A549 (cell line): ENCODE results near the gene ZNF219. TPM values are rescaled to one million over a fixed set of nuclear protein-coding genes. Genes with fewer than 3 reads are reported as not detected.

Experiments used
- ATOH8 ChIP-seq: fragments of 250-450 bp; sonication (Bioruptor Pico); IDR thresholded peaks from 2 replicates; pipeline ENCODE4 v1.5.0; 2020; ENCODE audit warnings: low read depth, mild to moderate bottlenecking, moderate library complexity
- BCL3 ChIP-seq: fragments of >200 bp; sonication (Bioruptor Twin); formaldehyde crosslinking; IDR thresholded peaks from 3 replicates; pipeline ENCODE4 v1.6.1; 2016
- BHLHE40 ChIP-seq: IDR thresholded peaks from 2 replicates; pipeline ENCODE4 v1.6.1; 2012; ENCODE audit warnings: low read depth, low read length, inconsistent platforms
- CBX2 ChIP-seq: fragments of 200-600 bp; sonication (generic); IDR thresholded peaks from 2 replicates; pipeline ENCODE4 v1.6.1; 2016; ENCODE audit warnings: low read depth, mild to moderate bottlenecking, borderline replicate concordance
- CBX8 ChIP-seq: fragments of 200-600 bp; sonication (generic); IDR thresholded peaks from 2 replicates; pipeline ENCODE4 v1.6.1; 2016
- CEBPB ChIP-seq, 2 experiments: fragments of >200 bp in 1 of 2; sonication (Bioruptor Twin) in 1 of 2; formaldehyde crosslinking in 1 of 2; IDR thresholded peaks; 2 replicates each; pipeline ENCODE4 v1.6.1; 2012 to 2016
- CHD2 ChIP-seq: fragments of 150-350 bp; IDR thresholded peaks from 2 replicates; pipeline ENCODE4 v1.6.1; 2014; ENCODE audit warnings: low read length; ENCODE audit not compliant: partially characterized antibody
- CHD4 ChIP-seq: fragments of 200-600 bp; sonication (generic); IDR thresholded peaks from 2 replicates; pipeline ENCODE4 v1.6.1; 2016; ENCODE audit warnings: antibody characterized with exemption, mild to moderate bottlenecking, borderline replicate concordance
- E2F6 ChIP-seq: IDR thresholded peaks from 2 replicates; pipeline ENCODE4 v1.6.1; 2012; ENCODE audit warnings: low read depth, borderline replicate concordance
- EHMT2 ChIP-seq: fragments of 200-600 bp; sonication (generic); IDR thresholded peaks from 2 replicates; pipeline ENCODE4 v1.6.1; 2016; ENCODE audit warnings: antibody characterized with exemption, low read depth, mild to moderate bottlenecking, moderate library complexity
- ELK1 ChIP-seq: fragments of 150-350 bp; IDR thresholded peaks from 2 replicates; pipeline ENCODE4 v1.6.1; 2014; ENCODE audit warnings: low read depth, mild to moderate bottlenecking, low read length
- EP300 ChIP-seq, 2 experiments: fragments of >200 bp; sonication (Bioruptor Twin); formaldehyde crosslinking; IDR thresholded peaks; 2 replicates in 1 of 2; 3 replicates in 1 of 2; pipeline ENCODE4 v1.6.1; 2016 to 2017
- ESRRA ChIP-seq: fragments of 150-350 bp; IDR thresholded peaks from 2 replicates; pipeline ENCODE4 v1.6.1; 2014; ENCODE audit warnings: mild to moderate bottlenecking, low read length, borderline replicate concordance
- FOSB ChIP-seq: fragments of 250-450 bp; sonication (Bioruptor Pico); IDR thresholded peaks from 2 replicates; pipeline ENCODE4 v1.5.0; 2020; ENCODE audit warnings: mild to moderate bottlenecking, moderate library complexity
- FOSL2 ChIP-seq, 2 experiments: fragments of 450-650 bp in 1 of 2; fragments of >200 bp in 1 of 2; sonication (Bioruptor Twin) in 1 of 2; formaldehyde crosslinking; IDR thresholded peaks; 2 replicates each; pipeline versions ENCODE4 v1.5.0 to v1.6.1; 2016 to 2020; ENCODE audit warnings: mild to moderate bottlenecking in 1 of 2, moderate library complexity in 1 of 2
- FOXS1 ChIP-seq: fragments of 250-450 bp; sonication (Bioruptor Pico); IDR thresholded peaks from 2 replicates; pipeline ENCODE4 v1.5.0; 2020; ENCODE audit warnings: mild to moderate bottlenecking, moderate library complexity
- HDAC2 ChIP-seq: fragments of 200-600 bp; sonication (generic); IDR thresholded peaks from 2 replicates; pipeline ENCODE4 v1.6.1; 2016
- HEYL ChIP-seq: fragments of 250-450 bp; sonication (Bioruptor Pico); IDR thresholded peaks from 2 replicates; pipeline ENCODE4 v1.8.0; 2021; ENCODE audit warnings: mild to moderate bottlenecking, moderate library complexity
- HMGXB4 ChIP-seq: fragments of 250-450 bp; sonication (Bioruptor Pico); IDR thresholded peaks from 2 replicates; pipeline ENCODE4 v1.5.0; 2021; ENCODE audit warnings: mild to moderate bottlenecking, moderate library complexity, borderline replicate concordance
- HOXB5 ChIP-seq: fragments of 250-450 bp; sonication (Bioruptor Pico); IDR thresholded peaks from 2 replicates; pipeline ENCODE4 v1.5.0; 2020; ENCODE audit warnings: mild to moderate bottlenecking, moderate library complexity
- JUN ChIP-seq, 2 experiments: fragments of >200 bp; sonication (Bioruptor Twin); formaldehyde crosslinking; IDR thresholded peaks; 2 replicates in 1 of 2; 3 replicates in 1 of 2; pipeline ENCODE4 v1.6.1; 2016 to 2017
- KDM5A ChIP-seq: fragments of 200-600 bp; sonication (generic); IDR thresholded peaks from 2 replicates; pipeline ENCODE4 v1.6.1; 2016; ENCODE audit warnings: antibody characterized with exemption, mild to moderate bottlenecking
- MAFK ChIP-seq: fragments of 450-650 bp; IDR thresholded peaks from 2 replicates; pipeline ENCODE4 v1.6.1; 2014; ENCODE audit not compliant: partially characterized antibody
- MAX ChIP-seq: IDR thresholded peaks from 2 replicates; pipeline ENCODE4 v1.6.1; 2012
- MAZ ChIP-seq: fragments of 150-350 bp; IDR thresholded peaks from 2 replicates; pipeline ENCODE4 v1.6.1; 2014; ENCODE audit warnings: antibody characterized with exemption, low read depth, low read length, borderline replicate concordance
- NFE2L2 ChIP-seq: fragments of 150-350 bp; conservative IDR thresholded peaks from 2 replicates; pipeline ENCODE4 v1.6.1; 2014; ENCODE audit warnings: low read length
- NPAS2 ChIP-seq: fragments of 250-450 bp; sonication (Bioruptor Pico); IDR thresholded peaks from 2 replicates; pipeline ENCODE4 v1.8.0; 2022; ENCODE audit warnings: mild to moderate bottlenecking, moderate library complexity, borderline replicate concordance
- NR3C1 ChIP-seq: fragments of >200 bp; sonication (Bioruptor Twin); formaldehyde crosslinking; IDR thresholded peaks from 3 replicates; pipeline ENCODE4 v1.6.1; 2017
- PHF8 ChIP-seq: fragments of 200-600 bp; sonication (generic); IDR thresholded peaks from 2 replicates; pipeline ENCODE4 v1.6.1; 2016; ENCODE audit warnings: low read depth, mild to moderate bottlenecking, antibody characterized with exemption, moderate library complexity, borderline replicate concordance
- POLR2A ChIP-seq: IDR thresholded peaks from 2 replicates; pipeline ENCODE4 v1.6.1; 2012; ENCODE audit warnings: mild to moderate bottlenecking, low read length
- POLR2AphosphoS2 ChIP-seq: conservative IDR thresholded peaks from 2 replicates; pipeline ENCODE4 v1.6.1; 2012; ENCODE audit warnings: low read length, improper control_type of control experiment, inconsistent platforms
- RAD21 ChIP-seq, 2 experiments: fragments of >200 bp in 1 of 2; sonication (Bioruptor Twin) in 1 of 2; formaldehyde crosslinking in 1 of 2; IDR thresholded peaks in 1 of 2; conservative IDR thresholded peaks in 1 of 2; 2 replicates in 1 of 2; 3 replicates in 1 of 2; pipeline ENCODE4 v1.6.1; 2012 to 2018; ENCODE audit warnings: inconsistent platforms in 1 of 2
- RARB ChIP-seq: fragments of 250-450 bp; sonication (Bioruptor Pico); IDR thresholded peaks from 2 replicates; pipeline ENCODE4 v1.8.0; 2021; ENCODE audit warnings: mild to moderate bottlenecking, moderate library complexity
- RCOR1 ChIP-seq: fragments of 150-350 bp; IDR thresholded peaks from 2 replicates; pipeline ENCODE4 v1.6.1; 2014; ENCODE audit warnings: antibody characterized with exemption, low read length, low read depth
- RFX5 ChIP-seq: fragments of 450-650 bp; IDR thresholded peaks from 2 replicates; pipeline ENCODE4 v1.7.1; 2014; ENCODE audit warnings: antibody characterized with exemption, mild to moderate bottlenecking, moderate library complexity
- TFCP2L1 ChIP-seq: fragments of 250-450 bp; sonication (Bioruptor Pico); IDR thresholded peaks from 2 replicates; pipeline ENCODE4 v1.5.0; 2021; ENCODE audit warnings: mild to moderate bottlenecking
- TP53 ChIP-seq: fragments of 250-450 bp; sonication (Bioruptor Pico); IDR thresholded peaks from 2 replicates; pipeline ENCODE4 v1.5.0; 2021; ENCODE audit warnings: mild to moderate bottlenecking, moderate library complexity
- ZC3H11A ChIP-seq: fragments of 450-650 bp; IDR thresholded peaks from 2 replicates; pipeline ENCODE4 v1.6.1; 2014; ENCODE audit warnings: antibody characterized with exemption, mild to moderate bottlenecking
- ZSCAN20 ChIP-seq: fragments of 250-450 bp; sonication (Bioruptor Pico); IDR thresholded peaks from 2 replicates; pipeline ENCODE4 v1.8.0; 2022; ENCODE audit warnings: mild to moderate bottlenecking, moderate library complexity
- polyA plus RNA-seq, 4 experiments: library from polyadenylated mRNA; depleted of rRNA in 3 of 4; stranded (reverse); fragments of >200 nt; fragmentation: RNase III in 1 of 4; extraction: RNeasy Plus Mini Kit Qiagen cat#74134 plus additional on column Dnase treatment in 1 of 4; gene quantifications; 2 replicates in 3 of 4; 3 replicates in 1 of 4; pipeline ENCODE4 v1.2.3, GENCODE V29; 2011 to 2017

The ZNF219 gene
- polyA plus RNA-seq, 2 of the 4 experiments (the other 2 are of a cell fraction), result 17.3 to 31.0 TPM

- TF ChIP-seq ATOH8, result no peak
- TF ChIP-seq ELK1, result no peak
- TF ChIP-seq BCL3, result no peak; the same call in 1 of the 3 replicates
- peak; percentile 58; the same call in 1 of the 2 replicates for TF ChIP-seq FOSL2 (IDR thresholded peaks at IDR 0.05)
- peak; percentile 94 for TF ChIP-seq FOSL2 (CRISPR knock-in tag; IDR thresholded peaks at IDR 0.05)
- TF ChIP-seq JUN (IDR thresholded peaks at IDR 0.05), result peak; percentile 89 to 94
- TF ChIP-seq CEBPB (IDR thresholded peaks at IDR 0.05), result no peak
- no peak for TF ChIP-seq CHD4
- TF ChIP-seq HOXB5 (CRISPR knock-in tag), result no peak
- peak; percentile 10 to 20; a peak in 1 of 5 replicates for TF ChIP-seq RAD21 (conservative IDR thresholded peaks at IDR 0.05 in 1 of 2, IDR thresholded peaks at IDR 0.05 in 1 of 2)
- TF ChIP-seq POLR2AphosphoS2, result no peak
- TF ChIP-seq ZC3H11A, result no peak
- TF ChIP-seq FOXS1 (CRISPR knock-in tag), result no peak
- peak; percentile 70 for TF ChIP-seq BHLHE40
- TF ChIP-seq CBX2, result no peak
- 0 out of 5 replicates have a peak, but pooled peaks of 1 of the 2 experiments have one; percentile 15 for TF ChIP-seq EP300 (IDR thresholded peaks at IDR 0.05)
- no peak for TF ChIP-seq NR3C1
- TF ChIP-seq FOSB (CRISPR knock-in tag), result no peak
- TF ChIP-seq TP53 (CRISPR knock-in tag), result peak; percentile 51; the same call in 1 of the 2 replicates
- no peak for TF ChIP-seq NPAS2 (CRISPR knock-in tag)
- no peak for TF ChIP-seq RFX5
- peak; percentile 86 for TF ChIP-seq CHD2
- no peak for TF ChIP-seq MAZ
- TF ChIP-seq HDAC2, result no peak; the same call in 1 of the 2 replicates
- peak; percentile 24; the same call in 1 of the 2 replicates for TF ChIP-seq RARB
- no peak for TF ChIP-seq HEYL (CRISPR knock-in tag)
- no peak for TF ChIP-seq EHMT2
- no peak for TF ChIP-seq RCOR1
- no peak for TF ChIP-seq KDM5A
- TF ChIP-seq PHF8, result peak; percentile 35; the same call in 1 of the 2 replicates
- no peak for TF ChIP-seq TFCP2L1 (CRISPR knock-in tag)
- TF ChIP-seq ESRRA, result no peak; the same call in 1 of the 2 replicates
- TF ChIP-seq CBX8, result no peak
- TF ChIP-seq MAX, result peak; percentile 80
- TF ChIP-seq POLR2A, result peak; percentile 86
- peak; percentile 64 for TF ChIP-seq MAFK
- peak; percentile 95 for TF ChIP-seq E2F6
- no peak for TF ChIP-seq NFE2L2
- no peak for TF ChIP-seq ZSCAN20 (CRISPR knock-in tag)
- TF ChIP-seq HMGXB4 (CRISPR knock-in tag), result 0 out of 2 replicates have a peak, but pooled peaks have one; percentile 10
Observed at GRCh38 chr14:21103710-21104447, 5.4 kb upstream of the ZNF219 start (continued).
